Adrenal gland (tissue), 5 donors: ENCODE measurements around the gene CD200R1.

Experiments used
- CTCF ChIP-seq, 6 experiments: fragments of 450-650 bp in 4 of 6; fragments of 200-600 bp in 2 of 6; sonication (generic) in 1 of 6; IDR thresholded peaks; 1 replicate in 5 of 6; 2 replicates in 1 of 6; pipeline versions ENCODE4 v1.5.1 to v1.8.0; 2016 to 2021; ENCODE audit warnings: antibody characterized with exemption in 6 of 6, mild to moderate bottlenecking in 2 of 6, moderate library complexity in 1 of 6
- POLR2A ChIP-seq, 2 donors: fragments of 450-650 bp; IDR thresholded peaks; one replicate each; pipeline ENCODE4 v1.6.1; 2017; ENCODE audit warnings: antibody characterized with exemption in 2 of 2, mild to moderate bottlenecking in 2 of 2, moderate library complexity in 1 of 2
- donor health status: DM: no; HTN: no; CAD: no.

- no peak for TF ChIP-seq CTCF (IDR thresholded peaks at IDR 0.05)
- TF ChIP-seq POLR2A (IDR thresholded peaks at IDR 0.05), result no peak
Measured at GRCh38 chr3:113006359-113007056, 31.6 kb upstream of the CD200R1 start.
